GM13976 (cell line): ENCODE data around the gene SCNN1G.

Experiments
- DNase-seq: peaks from one replicate; pipeline ENCODE4 v3.0.0; 2012; ENCODE audit warnings: low spot score
- in situ Hi-C: fragments of 300-500 bp; cut with MboI; formaldehyde crosslinking; loops from one replicate; pipeline ENCODE4 v1.12.0; 2022; ENCODE audit warnings: low sequenced_read_pairs, mixed read lengths, inconsistent platforms; ENCODE audit not compliant: unreplicated experiment
- TF ChIP-seq, protein P1 (sequence below): IDR thresholded peaks from 2 replicates; pipeline ENCODE4 v1.5.1; 2012; ENCODE audit warnings: borderline replicate concordance, mild to moderate bottlenecking; ENCODE audit not compliant: insufficient read depth; ENCODE audit errors: extremely low read depth, missing control alignments, control extremely low read depth

Gene SCNN1G

DNA sequence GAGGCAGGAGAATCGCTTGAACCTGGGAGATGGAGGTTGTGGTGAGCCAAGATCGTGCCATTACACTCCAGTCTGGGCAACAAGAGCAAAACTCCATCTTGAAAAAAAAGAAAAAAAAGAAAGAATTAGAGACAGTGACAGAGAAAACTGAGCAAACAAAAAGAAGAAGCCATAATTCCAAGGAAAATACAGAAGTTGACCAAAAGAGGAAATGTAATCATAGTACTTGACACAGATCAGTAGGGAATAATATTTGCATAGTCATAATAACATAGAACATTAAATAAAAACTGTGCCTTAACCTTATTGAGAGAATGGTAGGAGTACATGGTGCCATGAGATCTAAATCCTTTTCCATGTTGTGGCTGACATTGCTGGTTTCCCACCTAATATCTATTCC lies 18.6 kb upstream of the SCNN1G start:
- DNase-seq: no peak
- TF ChIP-seq, protein P1, sequence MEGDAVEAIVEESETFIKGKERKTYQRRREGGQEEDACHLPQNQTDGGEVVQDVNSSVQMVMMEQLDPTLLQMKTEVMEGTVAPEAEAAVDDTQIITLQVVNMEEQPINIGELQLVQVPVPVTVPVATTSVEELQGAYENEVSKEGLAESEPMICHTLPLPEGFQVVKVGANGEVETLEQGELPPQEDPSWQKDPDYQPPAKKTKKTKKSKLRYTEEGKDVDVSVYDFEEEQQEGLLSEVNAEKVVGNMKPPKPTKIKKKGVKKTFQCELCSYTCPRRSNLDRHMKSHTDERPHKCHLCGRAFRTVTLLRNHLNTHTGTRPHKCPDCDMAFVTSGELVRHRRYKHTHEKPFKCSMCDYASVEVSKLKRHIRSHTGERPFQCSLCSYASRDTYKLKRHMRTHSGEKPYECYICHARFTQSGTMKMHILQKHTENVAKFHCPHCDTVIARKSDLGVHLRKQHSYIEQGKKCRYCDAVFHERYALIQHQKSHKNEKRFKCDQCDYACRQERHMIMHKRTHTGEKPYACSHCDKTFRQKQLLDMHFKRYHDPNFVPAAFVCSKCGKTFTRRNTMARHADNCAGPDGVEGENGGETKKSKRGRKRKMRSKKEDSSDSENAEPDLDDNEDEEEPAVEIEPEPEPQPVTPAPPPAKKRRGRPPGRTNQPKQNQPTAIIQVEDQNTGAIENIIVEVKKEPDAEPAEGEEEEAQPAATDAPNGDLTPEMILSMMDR: no peak
- in situ Hi-C loops: no loop called here

DNA sequence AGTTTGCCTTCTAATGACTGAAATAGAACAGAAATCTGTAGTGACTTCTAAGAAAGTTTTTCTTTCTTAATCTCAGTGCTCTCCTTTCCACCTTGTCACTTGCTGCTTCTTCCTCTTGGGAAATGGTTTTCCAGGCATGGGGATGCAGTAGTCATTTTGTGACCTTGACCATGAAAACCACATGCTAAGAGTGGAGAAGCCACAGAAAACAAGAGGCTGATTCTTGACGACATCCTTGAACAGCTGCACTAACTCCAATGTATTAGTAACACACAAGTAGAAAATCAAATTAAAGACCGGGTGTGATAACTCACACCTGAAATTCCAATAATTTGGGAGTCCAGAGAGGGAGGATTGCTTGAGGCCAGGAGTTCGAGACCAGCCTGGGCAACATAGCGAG lies 17.8 kb upstream of the SCNN1G start:
- in situ Hi-C loops: no loop called here
- TF ChIP-seq, protein P1: no peak
- DNase-seq: no peak

DNA sequence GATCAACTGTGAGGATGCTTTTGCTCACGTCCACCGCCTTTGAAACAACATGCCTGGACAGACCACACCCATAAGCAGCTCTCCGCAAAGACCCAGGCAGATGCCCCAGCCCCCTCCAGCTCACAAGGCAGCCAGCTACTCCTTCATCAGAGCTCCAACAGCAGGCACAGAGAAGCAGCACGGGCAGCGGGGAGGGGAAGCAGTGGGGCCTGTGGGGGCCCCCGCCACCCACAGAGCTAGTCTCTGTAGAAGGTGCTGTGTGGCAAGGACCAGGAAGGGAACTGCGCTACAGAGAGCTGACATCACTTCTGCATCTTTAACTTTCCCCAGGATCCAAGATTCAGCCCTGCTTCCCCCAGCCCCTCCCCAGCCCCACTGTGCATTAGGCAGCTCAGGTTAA lies 10.0 kb upstream of the SCNN1G start:
- in situ Hi-C loops: no loop called here
- DNase-seq: no peak
- TF ChIP-seq, protein P1: no peak

DNA sequence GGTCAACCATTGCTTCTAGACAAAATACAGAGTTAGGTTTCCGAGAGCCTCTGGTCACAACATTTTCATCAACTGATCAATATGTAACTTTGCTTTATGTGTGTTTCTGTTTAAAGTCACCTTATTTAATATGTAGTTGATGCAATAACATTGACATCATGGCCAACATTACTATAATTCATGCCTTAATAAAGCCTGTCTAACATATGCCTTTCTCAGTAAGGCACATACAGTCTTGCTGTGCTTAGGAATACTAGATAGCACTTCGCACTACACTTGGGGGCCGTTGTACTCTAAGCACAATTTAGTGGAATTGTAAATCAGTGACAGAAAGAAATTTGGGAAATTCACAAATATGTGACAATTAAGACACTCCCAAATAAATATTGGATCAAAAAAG lies 9.6 kb upstream of the SCNN1G start:
- no peak for DNase-seq
- TF ChIP-seq, protein P1: no peak
- in situ Hi-C loops: no loop called here

DNA sequence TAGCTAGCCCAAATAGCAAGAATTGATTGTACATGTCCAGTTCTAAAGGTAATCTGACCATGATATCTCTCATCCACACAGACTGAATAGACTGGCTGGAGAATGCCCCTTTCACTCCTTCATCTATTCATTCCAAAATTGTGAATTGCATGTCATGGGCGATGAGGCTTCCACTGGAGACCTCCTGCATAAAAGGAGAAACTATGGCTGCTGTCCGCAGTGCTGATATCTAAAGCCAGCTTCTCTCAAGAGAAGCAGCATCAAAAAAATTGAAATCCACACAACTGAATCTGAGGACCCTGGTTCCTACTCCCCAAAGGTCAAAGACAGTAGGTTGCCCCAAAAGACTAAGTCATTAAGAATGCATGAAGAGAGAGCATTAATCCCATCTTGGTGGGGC lies 7.9 kb upstream of the SCNN1G start:
- TF ChIP-seq, protein P1: no peak
- in situ Hi-C loops: loop anchor here (5.0 kb wide), 1 partner anchor 258 kb away; no protein-coding TSS in a partner anchor
- DNase-seq: no peak

DNA sequence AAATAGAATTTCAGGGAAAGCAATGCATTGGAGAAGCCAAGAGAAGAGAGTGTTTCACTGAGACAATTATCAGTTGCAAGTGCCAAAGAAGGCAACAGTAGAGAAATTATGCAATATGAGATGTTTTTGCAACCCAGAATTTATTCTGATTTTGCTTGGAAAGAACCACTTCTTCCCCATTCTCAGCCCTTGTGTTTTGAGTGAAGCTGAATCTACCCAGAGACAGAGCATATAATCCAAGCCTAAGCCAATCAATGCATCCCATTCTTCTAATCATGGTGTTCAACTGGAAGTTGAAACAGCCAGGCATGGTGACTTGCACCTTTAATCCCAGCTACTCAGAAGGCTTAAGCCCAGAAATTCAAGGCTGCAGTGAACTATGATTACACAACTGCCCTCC lies 6.9 kb upstream of the SCNN1G start:
- in situ Hi-C loops: loop anchor here (5.0 kb wide), 1 partner anchor 257 kb away; no protein-coding TSS in a partner anchor
- TF ChIP-seq, protein P1: no peak
- no peak for DNase-seq

DNA sequence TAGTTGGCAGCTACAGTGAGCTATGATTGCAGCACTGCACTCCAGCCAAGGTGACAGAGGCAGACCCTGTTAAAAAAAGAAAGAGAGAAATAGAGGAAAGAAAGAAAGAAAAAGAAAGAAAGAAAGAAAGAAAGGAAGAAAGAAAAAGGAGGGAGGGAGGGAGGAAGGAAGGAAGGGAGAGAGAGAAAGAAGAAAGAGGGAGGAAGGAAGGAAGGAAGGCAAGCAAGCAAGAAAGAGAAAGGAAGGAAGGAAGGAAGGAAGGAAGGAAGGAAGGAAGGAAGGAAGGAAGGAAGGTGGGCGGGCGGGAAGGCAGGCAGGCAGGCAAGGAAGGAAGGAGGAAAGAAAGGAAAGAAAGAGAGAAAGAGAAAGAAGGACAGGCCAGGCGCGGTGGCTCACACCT lies 1.0 kb upstream of the SCNN1G start:
- DNase-seq: no peak
- in situ Hi-C loops: no loop called here
- TF ChIP-seq, protein P1: no peak
